ENCODE data around the gene HOXA9.

HOXA9 gene

DNA sequence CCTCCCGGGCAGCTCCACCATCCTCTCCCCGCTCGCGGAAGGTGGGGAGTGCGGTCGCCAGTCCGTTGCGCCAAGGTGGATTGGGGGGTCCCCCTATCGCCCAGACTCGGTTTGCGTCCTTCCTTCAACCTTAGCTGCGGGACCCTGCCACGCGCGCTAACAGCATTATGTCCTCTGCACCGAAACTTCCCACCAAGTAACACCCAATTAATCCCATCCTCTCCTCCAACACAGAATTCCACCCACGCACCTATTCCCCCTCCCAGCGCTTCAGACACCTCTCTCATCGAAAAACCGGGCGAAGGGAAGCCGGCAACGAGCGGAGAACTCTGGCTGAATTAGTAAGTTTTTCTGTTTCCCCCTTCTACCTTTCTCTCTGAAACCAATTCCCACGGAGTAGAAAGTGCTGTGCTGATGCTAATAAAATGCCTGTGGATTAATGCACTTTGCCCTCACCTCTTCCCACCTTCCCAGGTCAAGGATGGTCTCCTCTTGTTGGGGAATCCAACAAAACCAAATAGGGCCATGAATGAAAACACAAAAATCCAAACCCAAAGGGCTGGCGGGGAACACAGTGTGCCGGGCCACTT lies 13.9 kb downstream of the HOXA9 start:
- H3K4me3 ChIP-seq (ENCODE audit: control insufficient read depth, low read depth, low read length) = peak overlapping the region; percentile 72
- TF ChIP-seq, protein P1, sequence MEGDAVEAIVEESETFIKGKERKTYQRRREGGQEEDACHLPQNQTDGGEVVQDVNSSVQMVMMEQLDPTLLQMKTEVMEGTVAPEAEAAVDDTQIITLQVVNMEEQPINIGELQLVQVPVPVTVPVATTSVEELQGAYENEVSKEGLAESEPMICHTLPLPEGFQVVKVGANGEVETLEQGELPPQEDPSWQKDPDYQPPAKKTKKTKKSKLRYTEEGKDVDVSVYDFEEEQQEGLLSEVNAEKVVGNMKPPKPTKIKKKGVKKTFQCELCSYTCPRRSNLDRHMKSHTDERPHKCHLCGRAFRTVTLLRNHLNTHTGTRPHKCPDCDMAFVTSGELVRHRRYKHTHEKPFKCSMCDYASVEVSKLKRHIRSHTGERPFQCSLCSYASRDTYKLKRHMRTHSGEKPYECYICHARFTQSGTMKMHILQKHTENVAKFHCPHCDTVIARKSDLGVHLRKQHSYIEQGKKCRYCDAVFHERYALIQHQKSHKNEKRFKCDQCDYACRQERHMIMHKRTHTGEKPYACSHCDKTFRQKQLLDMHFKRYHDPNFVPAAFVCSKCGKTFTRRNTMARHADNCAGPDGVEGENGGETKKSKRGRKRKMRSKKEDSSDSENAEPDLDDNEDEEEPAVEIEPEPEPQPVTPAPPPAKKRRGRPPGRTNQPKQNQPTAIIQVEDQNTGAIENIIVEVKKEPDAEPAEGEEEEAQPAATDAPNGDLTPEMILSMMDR (conservative IDR thresholded peaks at IDR 0.05; ENCODE audit: control insufficient read depth, insufficient read depth, low read depth, low read length) = no peak
- peak; percentile 22 for DNase-seq (ENCODE audit: low read depth)

DNA sequence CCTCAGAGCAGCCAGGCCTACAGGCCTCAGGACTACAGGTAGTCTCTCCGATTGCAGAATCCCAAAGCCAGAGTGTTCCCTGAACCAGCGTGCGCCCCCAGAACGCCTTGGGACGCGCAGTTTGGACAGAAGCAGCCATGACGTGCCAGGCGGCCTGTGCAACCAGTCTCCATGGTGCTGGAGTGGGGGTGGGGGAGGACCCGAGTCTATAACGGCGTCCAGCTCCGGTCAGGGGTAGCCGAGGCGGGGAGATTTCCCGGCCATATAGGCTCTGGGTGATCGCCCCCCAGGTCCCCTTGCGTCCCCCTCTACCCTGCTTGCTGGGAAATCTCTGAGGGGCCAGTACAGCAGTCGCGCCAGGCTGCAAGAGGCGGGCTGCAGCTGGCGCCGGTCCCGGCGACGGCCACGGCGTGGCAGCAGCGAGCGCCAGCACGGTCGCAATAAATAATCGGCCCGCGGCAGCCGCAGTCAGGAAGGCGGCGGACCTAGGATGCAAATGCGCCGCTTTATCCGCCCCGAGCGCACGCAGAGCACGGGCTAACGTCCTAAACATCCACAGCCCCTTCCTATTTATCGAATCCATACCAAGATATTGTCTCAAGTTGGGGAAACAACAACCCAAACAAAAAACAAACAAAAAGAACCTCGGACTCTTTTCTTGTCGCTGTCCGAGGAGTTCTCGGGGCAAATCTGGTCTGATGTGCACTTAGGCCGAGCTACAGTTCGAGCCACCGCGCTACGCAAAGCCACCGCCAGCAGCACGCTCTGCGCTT lies 14.6 kb downstream of the HOXA9 start:
- peak overlapping the region; percentile 72 for H3K4me3 ChIP-seq (ENCODE audit: control insufficient read depth, low read depth, low read length)
- TF ChIP-seq, protein P1 (conservative IDR thresholded peaks at IDR 0.05; ENCODE audit: control insufficient read depth, insufficient read depth, low read depth, low read length) = no peak
- DNase-seq (ENCODE audit: low read depth) = peak; percentile 81

DNA sequence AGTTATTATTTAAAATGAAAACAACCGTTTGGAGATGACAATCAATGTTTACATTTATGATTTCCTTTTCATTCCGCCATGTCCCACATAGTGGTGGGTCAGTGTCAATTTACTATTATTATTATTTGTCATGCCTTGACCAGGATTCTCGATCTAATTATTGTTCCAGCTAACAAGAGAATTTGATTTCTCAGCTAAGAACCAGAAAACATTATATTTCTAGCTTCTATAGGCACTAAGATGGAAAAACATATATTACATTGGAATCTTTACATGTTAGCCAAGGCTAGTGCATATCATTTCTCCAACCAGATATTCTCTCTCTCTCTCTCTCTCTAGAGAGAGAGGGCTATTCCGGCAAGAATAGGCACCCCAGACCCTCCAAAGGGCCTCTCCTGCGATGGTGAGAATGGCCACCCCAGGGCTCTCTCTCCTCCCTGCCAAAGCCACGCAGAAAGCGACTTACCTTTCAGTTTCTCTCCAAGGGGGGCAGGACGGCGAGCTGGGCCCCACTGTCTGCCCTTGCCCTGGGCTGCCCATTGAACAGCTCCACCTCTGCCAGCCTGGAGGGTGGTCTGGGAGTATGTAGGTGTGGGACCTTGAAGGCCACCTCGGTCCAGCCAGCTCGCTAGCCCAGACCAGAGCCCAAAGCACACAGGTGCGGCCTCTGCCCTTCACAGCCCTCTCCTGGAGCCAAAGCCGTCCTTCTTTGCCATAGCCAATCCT lies 15.3 kb downstream of the HOXA9 start:
- peak overlapping the region; percentile 72 for H3K4me3 ChIP-seq (ENCODE audit: control insufficient read depth, low read depth, low read length)
- TF ChIP-seq, protein P1 (conservative IDR thresholded peaks at IDR 0.05; ENCODE audit: control insufficient read depth, insufficient read depth, low read depth, low read length) = no peak
- DNase-seq (ENCODE audit: low read depth) = no peak

DNA sequence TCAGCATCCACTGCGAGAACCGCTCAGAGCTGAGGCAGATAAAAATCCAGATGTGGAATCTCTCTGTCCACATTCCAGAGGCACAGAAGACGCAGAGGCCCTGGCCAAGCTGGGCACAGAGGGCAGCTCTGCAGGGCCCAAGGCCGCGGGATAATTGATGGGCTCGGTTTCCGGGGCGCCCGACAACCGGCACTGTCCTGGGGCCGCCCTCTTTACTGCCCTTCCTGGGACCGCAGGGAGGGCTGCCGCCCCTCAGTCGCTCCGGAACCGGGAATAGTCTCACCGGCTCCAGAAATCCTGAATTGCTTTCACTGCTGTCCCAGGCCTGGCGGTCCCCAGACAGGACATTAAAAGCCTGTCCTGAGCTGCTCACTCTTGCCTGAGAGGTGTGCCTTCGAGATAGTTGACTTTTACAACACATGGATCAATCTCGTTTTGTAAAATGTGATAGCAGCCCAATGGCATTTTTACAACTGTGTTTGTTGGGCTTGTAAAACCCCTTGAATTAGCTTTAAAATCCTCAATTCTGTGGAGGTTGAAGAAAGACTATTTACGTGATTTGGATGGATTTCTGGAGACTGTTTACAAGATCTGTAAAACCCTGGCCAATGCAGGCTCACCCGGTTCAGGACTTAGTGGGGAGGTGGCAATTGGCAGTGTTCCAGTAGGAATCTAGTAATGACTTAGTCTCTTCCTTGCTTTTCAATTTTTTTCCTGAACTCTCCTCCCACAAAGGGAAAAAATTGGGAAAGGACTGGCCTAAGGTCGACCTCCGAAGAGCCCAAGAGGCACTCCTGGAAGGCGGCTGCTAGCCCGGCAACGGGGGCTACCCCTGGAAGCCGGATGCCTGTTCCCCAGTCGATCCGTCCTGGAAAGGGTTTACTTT lies 16.3 kb downstream of the HOXA9 start:
- peak; percentile 80 for DNase-seq (ENCODE audit: low read depth)
- peak overlapping the region; percentile 72 for H3K4me3 ChIP-seq (ENCODE audit: control insufficient read depth, low read depth, low read length)
- TF ChIP-seq, protein P1 (conservative IDR thresholded peaks at IDR 0.05; ENCODE audit: control insufficient read depth, insufficient read depth, low read depth, low read length) = no peak

DNA sequence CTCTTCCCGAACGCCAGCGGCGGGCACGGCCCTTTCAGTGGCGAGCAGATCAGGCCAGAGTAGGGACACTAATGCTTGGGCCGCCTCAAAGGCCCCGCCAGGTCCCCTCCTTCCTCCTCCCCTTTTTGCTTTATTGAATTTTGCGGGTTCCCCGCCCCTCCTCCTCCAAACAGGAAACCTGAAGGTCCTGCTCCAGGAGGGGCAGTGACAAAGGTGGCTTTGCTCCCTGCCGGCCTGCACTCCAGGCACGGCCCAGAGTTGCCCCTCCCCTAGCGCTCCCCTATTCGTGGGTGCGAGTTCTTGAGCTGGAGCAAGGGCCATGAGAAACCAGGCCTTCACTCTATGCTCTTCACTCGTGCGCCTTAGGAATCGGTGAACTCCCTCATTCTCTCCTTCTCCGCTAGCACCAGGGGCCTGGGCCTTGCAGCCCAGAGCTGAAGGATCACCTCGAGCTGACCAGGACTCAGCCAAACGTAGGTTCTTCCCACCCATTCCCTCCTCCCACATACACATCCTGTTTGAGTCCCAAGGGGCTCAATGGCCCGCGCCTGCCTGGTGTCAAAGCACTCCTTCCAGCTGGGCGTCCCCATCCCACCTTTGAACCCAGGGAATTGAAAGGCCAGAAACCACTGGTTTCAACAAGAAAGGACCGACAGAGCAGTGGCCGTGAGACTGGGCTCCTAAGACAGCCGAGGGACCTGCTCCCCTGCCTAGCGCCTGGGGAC lies 17.1 kb downstream of the HOXA9 start:
- TF ChIP-seq, protein P1 (conservative IDR thresholded peaks at IDR 0.05; ENCODE audit: control insufficient read depth, insufficient read depth, low read depth, low read length) = no peak
- peak; percentile 68 for DNase-seq (ENCODE audit: low read depth)
- peak overlapping the region; percentile 72 for H3K4me3 ChIP-seq (ENCODE audit: control insufficient read depth, low read depth, low read length)

Measured in fibroblast of mammary gland (primary cell).